ENCODE results near the gene AGBL4.

DNA sequence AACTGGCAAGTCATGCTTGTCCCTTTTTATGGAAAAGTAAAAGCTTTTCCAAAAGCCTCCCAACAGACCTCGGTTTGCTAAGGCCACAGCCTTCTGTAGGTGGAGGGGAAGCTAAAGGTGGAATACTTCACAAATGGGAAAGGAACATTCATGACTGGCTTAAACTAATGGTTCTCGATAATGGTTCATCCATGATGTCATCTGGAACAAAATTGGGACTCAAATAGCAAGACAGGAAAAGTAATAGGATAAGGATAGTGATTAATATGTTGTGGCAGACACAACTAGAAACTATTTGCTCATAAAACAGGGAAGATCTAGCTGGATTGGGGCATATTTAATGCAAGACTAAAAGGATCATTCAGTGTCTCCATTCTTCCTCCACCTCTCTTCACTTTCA lies 1535.0 kb downstream of the AGBL4 start:
- no peak for TF ChIP-seq MYNN (tag by site-specific recombination; IDR thresholded peaks at IDR 0.05; ENCODE audit: borderline replicate concordance)
- TF ChIP-seq, protein P1, sequence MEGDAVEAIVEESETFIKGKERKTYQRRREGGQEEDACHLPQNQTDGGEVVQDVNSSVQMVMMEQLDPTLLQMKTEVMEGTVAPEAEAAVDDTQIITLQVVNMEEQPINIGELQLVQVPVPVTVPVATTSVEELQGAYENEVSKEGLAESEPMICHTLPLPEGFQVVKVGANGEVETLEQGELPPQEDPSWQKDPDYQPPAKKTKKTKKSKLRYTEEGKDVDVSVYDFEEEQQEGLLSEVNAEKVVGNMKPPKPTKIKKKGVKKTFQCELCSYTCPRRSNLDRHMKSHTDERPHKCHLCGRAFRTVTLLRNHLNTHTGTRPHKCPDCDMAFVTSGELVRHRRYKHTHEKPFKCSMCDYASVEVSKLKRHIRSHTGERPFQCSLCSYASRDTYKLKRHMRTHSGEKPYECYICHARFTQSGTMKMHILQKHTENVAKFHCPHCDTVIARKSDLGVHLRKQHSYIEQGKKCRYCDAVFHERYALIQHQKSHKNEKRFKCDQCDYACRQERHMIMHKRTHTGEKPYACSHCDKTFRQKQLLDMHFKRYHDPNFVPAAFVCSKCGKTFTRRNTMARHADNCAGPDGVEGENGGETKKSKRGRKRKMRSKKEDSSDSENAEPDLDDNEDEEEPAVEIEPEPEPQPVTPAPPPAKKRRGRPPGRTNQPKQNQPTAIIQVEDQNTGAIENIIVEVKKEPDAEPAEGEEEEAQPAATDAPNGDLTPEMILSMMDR (tag by site-specific recombination; IDR thresholded peaks at IDR 0.05) = no peak
- TF ChIP-seq ZBTB8A (tag by site-specific recombination; IDR thresholded peaks at IDR 0.05) = no peak
- TF ChIP-seq ZFP3 (tag by site-specific recombination; IDR thresholded peaks at IDR 0.05; ENCODE audit: low read depth) = no peak
- TF ChIP-seq, protein P2, sequence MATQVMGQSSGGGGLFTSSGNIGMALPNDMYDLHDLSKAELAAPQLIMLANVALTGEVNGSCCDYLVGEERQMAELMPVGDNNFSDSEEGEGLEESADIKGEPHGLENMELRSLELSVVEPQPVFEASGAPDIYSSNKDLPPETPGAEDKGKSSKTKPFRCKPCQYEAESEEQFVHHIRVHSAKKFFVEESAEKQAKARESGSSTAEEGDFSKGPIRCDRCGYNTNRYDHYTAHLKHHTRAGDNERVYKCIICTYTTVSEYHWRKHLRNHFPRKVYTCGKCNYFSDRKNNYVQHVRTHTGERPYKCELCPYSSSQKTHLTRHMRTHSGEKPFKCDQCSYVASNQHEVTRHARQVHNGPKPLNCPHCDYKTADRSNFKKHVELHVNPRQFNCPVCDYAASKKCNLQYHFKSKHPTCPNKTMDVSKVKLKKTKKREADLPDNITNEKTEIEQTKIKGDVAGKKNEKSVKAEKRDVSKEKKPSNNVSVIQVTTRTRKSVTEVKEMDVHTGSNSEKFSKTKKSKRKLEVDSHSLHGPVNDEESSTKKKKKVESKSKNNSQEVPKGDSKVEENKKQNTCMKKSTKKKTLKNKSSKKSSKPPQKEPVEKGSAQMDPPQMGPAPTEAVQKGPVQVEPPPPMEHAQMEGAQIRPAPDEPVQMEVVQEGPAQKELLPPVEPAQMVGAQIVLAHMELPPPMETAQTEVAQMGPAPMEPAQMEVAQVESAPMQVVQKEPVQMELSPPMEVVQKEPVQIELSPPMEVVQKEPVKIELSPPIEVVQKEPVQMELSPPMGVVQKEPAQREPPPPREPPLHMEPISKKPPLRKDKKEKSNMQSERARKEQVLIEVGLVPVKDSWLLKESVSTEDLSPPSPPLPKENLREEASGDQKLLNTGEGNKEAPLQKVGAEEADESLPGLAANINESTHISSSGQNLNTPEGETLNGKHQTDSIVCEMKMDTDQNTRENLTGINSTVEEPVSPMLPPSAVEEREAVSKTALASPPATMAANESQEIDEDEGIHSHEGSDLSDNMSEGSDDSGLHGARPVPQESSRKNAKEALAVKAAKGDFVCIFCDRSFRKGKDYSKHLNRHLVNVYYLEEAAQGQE (tag by site-specific recombination; IDR thresholded peaks at IDR 0.05) = no peak

All from HEK293 (cell line).